NCI-H524 (cell line): ENCODE results near the gene CFAP298.
A peak's percentile ranks its signal among the peaks of the same experiment; 100 is the strongest.
"Not testable (repeated sequence)": the region's sequence is repeated elsewhere in the genome, so short reads cannot be mapped to it uniquely, and the experiment has no call there.

Source experiments
- DNase-seq, 2 experiments: peaks; one replicate each; lab custom pipeline; 2025; lab: John Stamatoyannopoulos, UW

CFAP298 gene, protein sequence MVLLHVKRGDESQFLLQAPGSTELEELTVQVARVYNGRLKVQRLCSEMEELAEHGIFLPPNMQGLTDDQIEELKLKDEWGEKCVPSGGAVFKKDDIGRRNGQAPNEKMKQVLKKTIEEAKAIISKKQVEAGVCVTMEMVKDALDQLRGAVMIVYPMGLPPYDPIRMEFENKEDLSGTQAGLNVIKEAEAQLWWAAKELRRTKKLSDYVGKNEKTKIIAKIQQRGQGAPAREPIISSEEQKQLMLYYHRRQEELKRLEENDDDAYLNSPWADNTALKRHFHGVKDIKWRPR

DNA sequence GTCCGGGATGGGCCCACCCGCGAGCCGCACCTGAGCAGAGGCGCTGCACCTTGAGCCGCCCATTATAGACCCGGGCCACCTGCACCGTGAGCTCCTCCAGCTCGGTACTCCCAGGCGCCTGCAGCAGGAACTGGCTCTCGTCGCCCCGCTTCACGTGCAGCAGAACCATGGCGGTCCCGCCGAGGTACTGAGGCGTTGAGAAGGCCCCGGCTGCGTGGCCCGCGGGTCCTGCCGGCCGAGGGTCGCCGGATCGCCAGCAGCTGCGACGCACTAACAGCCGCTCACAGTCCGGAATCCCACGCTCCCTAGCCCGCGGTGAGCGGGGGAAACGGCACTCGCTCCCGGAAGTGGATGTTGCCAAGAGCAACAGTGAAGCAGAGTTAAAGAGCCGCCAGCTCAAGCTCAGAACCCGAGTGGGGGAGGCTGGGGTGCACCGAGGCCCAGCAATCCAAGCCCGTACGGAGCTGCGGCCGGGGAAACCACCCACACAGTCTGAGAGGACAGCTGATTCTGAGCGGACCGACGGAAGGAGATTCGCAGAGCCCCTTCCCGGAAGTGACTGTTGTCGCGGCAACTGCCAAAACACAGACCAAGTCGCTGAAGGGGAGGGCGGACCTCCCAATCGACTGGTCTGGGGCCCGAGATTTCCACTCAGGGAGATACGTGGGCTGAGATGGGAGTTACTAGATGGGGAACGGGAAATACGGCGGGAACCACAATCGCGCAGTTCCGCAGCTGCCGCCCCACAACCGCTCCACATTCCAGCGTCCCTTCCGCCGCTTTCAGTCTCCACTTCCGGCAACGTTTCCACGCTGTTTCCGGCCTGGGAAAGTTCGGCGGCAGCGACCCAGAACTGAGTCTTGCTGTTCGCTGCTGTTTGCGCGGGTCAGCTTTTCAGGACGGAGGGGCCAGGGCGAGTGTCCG lies at the start of gene CFAP298:
Gene CFAP298 (minus strand): TSS at position 303 of the 924 bp plus-strand sequence. CDS start 134 bp downstream, at position 169.
- DNase-seq: peak; percentile 93 to 95

DNA sequence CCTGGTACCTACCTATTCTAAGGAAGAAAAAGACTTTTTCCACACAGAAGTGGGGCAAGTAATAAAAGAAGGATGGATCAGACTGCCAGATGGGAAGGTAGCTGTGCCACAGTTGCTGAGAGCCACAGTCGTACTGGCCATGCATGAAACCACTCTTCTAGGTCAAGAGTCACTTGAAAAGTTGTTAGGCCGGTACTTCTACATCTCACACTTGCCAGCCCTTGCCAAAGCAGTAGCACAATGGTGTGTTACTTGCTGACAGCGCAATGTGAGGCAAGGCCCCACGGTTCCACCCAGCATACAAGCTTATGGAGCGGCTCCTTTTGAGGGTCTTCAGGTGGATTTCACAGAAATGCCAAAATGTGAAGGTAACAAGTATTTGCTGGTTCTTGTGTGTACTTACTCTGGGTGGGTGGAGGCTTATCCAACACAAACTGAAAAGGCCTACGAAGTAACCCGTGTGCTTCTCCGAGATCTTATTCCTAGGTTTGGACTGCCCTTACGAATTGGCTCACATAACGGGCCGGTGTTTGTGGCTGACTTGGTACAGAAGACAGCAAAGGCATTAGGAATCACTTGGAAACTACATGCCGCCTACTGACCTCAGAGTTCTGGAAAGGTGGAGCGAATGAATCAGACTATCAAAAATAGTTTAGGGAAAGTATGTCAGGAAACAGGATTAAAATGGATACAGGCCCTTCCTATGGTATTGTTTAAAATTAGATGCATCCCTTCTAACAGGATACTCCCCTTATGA lies 49.0 kb upstream of the CFAP298 start:
- DNase-seq: not testable (repeated sequence)

DNA sequence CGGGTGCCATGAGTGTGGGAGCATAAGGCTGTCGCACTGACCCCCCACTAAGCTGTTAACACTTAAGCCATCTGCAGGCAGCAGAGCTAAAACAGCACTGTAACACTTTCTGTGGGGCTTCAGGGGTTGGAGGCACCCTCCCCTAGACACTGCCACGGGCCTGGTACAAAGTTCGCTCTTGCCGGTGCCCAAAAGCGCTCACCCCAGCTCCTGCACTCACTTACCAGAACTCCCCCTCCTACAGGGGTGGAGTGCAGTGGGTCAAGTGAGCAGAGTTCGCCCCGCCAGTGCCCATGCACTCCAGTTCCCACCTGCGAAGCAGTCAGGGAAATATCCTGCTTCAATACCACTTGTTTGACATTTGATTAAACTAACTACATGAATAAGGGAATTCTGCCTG lies 46.3 kb upstream of the CFAP298 start:
- no peak for DNase-seq

- DNase-seq: peak in 1 of 2 experiments; percentile 55
Observed at GRCh38 chr21:32653326-32653901, 41.2 kb upstream of the CFAP298 start.

- no peak for DNase-seq
Observed at GRCh38 chr21:32648165-32648564, 36.0 kb upstream of the CFAP298 start.

- DNase-seq: no peak
Observed at GRCh38 chr21:32645261-32646182, 33.3 kb upstream of the CFAP298 start.

GRCh38 chr21:32641710-32642698 lies 29.8 kb upstream of the CFAP298 start:
- DNase-seq: peak in 1 of 2 experiments; percentile 49

DNA sequence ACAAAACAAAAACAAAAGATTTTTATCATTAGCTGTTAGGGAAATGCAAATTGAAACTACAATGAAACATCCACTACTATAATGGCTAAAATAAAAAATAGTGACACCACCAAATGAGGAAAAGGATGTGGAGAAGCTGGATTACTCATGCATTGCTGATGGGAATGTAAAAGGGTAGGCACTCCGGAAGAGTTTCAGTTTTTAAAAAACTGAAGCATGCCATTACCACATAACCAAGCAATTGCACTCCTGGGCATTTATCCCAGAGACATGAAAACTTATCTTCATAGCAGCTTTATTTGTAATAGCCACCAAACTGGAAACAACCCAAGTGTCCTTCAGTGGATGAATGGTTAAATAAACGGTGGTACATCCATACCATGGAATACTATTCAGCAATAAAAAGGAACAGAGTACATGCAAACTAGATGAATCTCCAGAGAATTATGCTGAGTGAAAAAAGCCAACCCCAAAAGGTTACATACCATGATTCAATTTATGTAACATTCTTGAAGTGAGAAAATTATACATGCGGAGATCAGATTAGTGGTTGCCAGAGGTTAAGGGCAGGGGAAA lies 14.5 kb upstream of the CFAP298 start:
- no peak for DNase-seq

DNA sequence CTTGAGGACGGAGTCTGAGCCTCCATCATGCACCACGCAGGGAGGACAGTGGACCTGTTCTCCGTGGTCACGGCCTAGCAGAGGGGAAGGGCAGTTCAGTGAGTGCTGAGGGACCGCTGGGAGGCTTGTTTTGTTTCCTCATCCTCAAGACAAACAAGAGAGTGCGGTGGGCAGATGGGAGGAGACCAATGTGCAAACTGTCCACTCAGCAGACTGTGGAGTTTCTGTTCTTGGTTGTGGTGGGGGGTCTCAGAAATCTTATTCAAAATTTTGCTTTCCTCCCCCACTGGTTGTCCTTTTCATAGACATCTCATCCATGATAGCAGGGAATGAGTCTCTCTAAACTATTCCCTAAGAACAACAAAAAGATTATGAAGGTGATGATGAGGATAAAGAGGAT lies 6.0 kb upstream of the CFAP298 start:
- DNase-seq: not testable (repeated sequence)

- no peak for DNase-seq
Observed at GRCh38 chr21:32613436-32614043, 1.4 kb upstream of the CFAP298 start.

- no peak for DNase-seq
Observed at GRCh38 chr21:32612999-32613337, 791 bp upstream of the CFAP298 start.

- DNase-seq: peak in 1 of 2 experiments; percentile 36
Observed at GRCh38 chr21:32611471-32611997, 643 bp downstream of the CFAP298 start.

- DNase-seq: not testable (repeated sequence)
Observed at GRCh38 chr21:32610940-32611339, 1.2 kb downstream of the CFAP298 start.

- DNase-seq: no peak
Observed at GRCh38 chr21:32608851-32609250, 3.3 kb downstream of the CFAP298 start.

GRCh38 chr21:32605469-32605868 lies 6.7 kb downstream of the CFAP298 start:
- DNase-seq: no peak

GRCh38 chr21:32604464-32604863 lies 7.7 kb downstream of the CFAP298 start:
- DNase-seq: peak; percentile 91 to 97

- peak in 1 of 2 experiments; percentile 18 for DNase-seq
Observed at GRCh38 chr21:32603131-32603530, 9.0 kb downstream of the CFAP298 start.

DNA sequence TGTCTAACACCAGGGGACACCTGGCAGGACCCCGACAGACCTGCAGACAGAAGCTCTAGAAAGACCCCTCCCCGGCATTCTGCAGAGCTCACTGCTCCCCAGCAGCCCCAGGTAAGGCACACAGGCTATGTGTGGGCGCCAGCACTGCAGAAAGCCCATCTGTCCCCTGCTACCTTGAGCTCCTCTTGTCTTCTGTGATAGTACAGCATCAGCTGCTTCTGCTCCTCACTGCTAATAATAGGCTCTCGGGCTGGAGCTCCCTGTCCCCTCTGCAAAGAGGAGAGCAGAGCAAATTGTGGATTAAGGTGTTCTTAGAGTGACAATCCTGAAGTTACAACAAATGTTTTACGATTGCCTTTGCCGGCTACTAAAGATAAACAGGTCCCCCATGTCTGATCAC lies 10.1 kb downstream of the CFAP298 start:
- peak in 1 of 2 experiments; percentile 17 for DNase-seq
